Tibial artery (tissue), 4 donors: ENCODE results near the gene DNAI1.

Experiments
- DNase-seq, 2 donors: peaks; one replicate each; pipeline ENCODE4 v3.0.0-alpha.2; 2019
- H3K27ac ChIP-seq, 2 donors: fragments of 200-600 bp; sonication (generic) in 1 of 2; 1 replicate in 1 of 2; 2 replicates in 1 of 2; pipeline ENCODE4 v1.5.1; 2018 to 2019; ENCODE audit warnings: mild to moderate bottlenecking in 1 of 2
- H3K27me3 ChIP-seq, 2 donors: fragments of 200-600 bp; sonication (generic) in 1 of 2; one replicate each; pipeline versions ENCODE4 v1.5.1 to v1.6.0; 2016 to 2019
- H3K36me3 ChIP-seq, 3 donors: fragments of 200-600 bp; sonication (generic) in 2 of 3; one replicate each; pipeline ENCODE4 v1.5.1; 2016 to 2019; ENCODE audit warnings: mild to moderate bottlenecking in 2 of 3
- H3K4me1 ChIP-seq, 4 donors: fragments of 200-600 bp; sonication (generic) in 2 of 4; 1 replicate in 3 of 4; 2 replicates in 1 of 4; pipeline ENCODE4 v1.5.1; 2016 to 2019
- H3K4me3 ChIP-seq, 2 donors: fragments of 200-600 bp; sonication (generic) in 1 of 2; 1 replicate in 1 of 2; 2 replicates in 1 of 2; pipeline ENCODE4 v1.5.1; 2018 to 2019; ENCODE audit warnings: mild to moderate bottlenecking in 2 of 2
- H3K9me3 ChIP-seq, 3 donors: fragments of 200-600 bp; sonication (generic) in 1 of 3; one replicate each; pipeline ENCODE4 v1.5.1; 2016 to 2019
- intact Hi-C: fragments of 100-400 bp; cut with DNase I; formaldehyde crosslinking; loops from one replicate; pipeline ENCODE4 v1.15.0; 2023; ENCODE audit warnings: low total_unique reads
- TF ChIP-seq, protein P1 (sequence below), 2 experiments: fragments of 200-600 bp in 1 of 2; fragments of 450-650 bp in 1 of 2; IDR thresholded peaks; one replicate each; pipeline ENCODE4 v1.5.1; 2017 to 2019; ENCODE audit warnings: antibody characterized with exemption in 2 of 2, mild to moderate bottlenecking in 1 of 2, moderate library complexity in 1 of 2

DNAI1 gene

DNA sequence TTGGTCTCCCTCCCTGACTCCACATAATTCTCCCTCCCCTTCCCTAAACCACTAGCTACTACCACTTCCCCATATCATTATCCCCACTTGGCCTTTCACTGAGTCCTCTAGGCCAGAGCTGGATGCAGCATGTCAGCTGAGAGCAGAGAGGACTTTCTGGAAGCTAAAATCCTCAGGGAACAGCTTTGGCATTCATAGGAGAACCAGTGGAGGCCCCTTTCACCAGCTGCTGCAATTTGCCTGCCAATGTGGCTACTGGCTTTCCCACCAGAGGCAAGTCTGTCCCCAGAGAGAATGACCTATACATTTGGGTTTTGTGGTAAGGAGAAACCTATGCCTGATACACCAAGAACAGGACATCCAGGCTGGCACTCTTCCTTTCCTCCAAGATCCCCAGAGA, 14.6 kb upstream of the DNAI1 start:
- TF ChIP-seq, protein P1, sequence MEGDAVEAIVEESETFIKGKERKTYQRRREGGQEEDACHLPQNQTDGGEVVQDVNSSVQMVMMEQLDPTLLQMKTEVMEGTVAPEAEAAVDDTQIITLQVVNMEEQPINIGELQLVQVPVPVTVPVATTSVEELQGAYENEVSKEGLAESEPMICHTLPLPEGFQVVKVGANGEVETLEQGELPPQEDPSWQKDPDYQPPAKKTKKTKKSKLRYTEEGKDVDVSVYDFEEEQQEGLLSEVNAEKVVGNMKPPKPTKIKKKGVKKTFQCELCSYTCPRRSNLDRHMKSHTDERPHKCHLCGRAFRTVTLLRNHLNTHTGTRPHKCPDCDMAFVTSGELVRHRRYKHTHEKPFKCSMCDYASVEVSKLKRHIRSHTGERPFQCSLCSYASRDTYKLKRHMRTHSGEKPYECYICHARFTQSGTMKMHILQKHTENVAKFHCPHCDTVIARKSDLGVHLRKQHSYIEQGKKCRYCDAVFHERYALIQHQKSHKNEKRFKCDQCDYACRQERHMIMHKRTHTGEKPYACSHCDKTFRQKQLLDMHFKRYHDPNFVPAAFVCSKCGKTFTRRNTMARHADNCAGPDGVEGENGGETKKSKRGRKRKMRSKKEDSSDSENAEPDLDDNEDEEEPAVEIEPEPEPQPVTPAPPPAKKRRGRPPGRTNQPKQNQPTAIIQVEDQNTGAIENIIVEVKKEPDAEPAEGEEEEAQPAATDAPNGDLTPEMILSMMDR (IDR thresholded peaks at IDR 0.05): no peak

DNA sequence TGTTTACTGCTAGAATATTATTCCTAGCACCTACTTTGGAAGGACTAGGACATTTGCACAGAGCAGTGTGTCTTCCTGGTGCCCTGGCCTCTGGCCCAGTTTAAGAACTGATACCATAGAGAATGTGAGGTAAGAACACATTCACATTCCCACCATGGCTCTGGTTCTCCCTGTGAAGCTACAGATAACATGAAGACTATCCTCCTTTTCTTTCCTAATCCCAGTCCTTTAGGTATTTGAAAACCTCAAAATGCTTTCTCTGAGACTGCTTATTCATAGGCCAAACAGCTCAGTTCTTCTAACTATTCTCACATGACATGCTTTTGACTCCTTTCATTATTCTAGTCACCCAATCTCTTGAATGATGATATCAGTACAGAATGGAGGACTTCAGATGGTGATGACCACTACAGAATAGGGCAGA, 12.1 kb upstream of the DNAI1 start:
- no peaks in the 10 kb centered on the region for H3K9me3 ChIP-seq
- DNase-seq: no peak
- intact Hi-C loops: no loop called here

More for the DNA sequence above, 14.6 kb upstream of the DNAI1 start:
- intact Hi-C loops: no loop called here
- H3K27ac ChIP-seq: no peak overlapping the region
- H3K9me3 ChIP-seq: no peaks in the 10 kb centered on the region
- H3K27me3 ChIP-seq: no peaks in the 10 kb centered on the region
- DNase-seq: no peak
- H3K4me1 ChIP-seq: peaks cover 0 to 6% (median 0%) of the 10 kb centered on the region in 4 donors
- H3K4me3 ChIP-seq: no peak overlapping the region
- H3K36me3 ChIP-seq: peaks cover 0 to 7% (median 2%) of the 10 kb centered on the region in 3 donors

DNA sequence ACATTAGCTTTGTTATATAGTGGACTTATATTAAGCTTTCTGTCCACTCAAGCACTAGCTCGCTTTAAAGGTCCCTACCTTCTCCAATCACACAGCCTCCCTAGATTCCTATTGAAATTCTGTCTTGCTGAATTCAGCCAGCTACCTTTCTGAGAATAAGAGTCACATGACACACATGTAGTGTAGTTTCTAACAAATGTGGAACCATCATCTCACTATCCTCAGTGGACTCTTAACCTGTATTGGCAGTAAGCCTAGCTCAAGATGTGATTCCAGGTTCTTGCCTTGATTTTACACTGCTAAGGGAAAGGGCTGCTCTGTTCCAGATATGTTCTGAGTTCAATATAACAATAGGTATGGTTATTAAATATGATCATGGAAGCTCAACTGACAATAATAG, 11.7 kb upstream of the DNAI1 start:
- DNase-seq: no peak
- Histone ChIP-seq H3K27ac (no peak overlapping the region), H3K4me3 (no peak overlapping the region), H3K9me3 (no peaks in the 10 kb centered on the region), H3K4me1 (peaks cover 0 to 8% (median 0%) of the 10 kb centered on the region in 4 donors), H3K36me3 (no peaks in the 10 kb centered on the region), H3K27me3 (no peaks in the 10 kb centered on the region)
- TF ChIP-seq, protein P1 (IDR thresholded peaks at IDR 0.05): no peak
- intact Hi-C loops: no loop called here

More for the DNA sequence above, 12.1 kb upstream of the DNAI1 start:
- Histone ChIP-seq H3K36me3 (no peaks in the 10 kb centered on the region), H3K27me3 (no peaks in the 10 kb centered on the region), H3K4me1 (peaks cover 0 to 4% (median 0%) of the 10 kb centered on the region in 4 donors), H3K4me3 (no peak overlapping the region), H3K27ac (no peak overlapping the region)
- TF ChIP-seq, protein P1 (IDR thresholded peaks at IDR 0.05): no peak

DNA sequence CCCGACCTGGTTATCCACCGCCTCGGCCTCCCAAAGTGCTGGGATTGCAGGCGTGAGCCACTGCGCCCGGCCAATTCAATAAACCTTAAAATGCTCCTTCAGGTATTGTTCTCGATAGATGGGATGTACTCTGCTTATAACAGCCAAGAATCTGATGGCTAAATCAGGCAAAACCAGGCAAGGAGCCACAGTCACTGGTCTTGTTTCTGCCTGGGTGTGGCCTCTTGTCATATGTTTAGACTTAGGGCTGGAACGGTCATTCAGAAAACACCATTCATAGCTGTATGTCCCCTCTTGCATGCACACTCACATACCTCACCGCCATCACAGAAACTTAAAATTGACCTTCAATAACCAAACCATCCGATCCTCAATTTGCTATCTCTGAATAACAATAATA, 8.0 kb upstream of the DNAI1 start:
- intact Hi-C loops: loop anchor here (10.0 kb wide), 1 partner anchor 164 kb away; the partner anchor contains the start of gene RPP25L
- TF ChIP-seq, protein P1 (IDR thresholded peaks at IDR 0.05): no peak

DNA sequence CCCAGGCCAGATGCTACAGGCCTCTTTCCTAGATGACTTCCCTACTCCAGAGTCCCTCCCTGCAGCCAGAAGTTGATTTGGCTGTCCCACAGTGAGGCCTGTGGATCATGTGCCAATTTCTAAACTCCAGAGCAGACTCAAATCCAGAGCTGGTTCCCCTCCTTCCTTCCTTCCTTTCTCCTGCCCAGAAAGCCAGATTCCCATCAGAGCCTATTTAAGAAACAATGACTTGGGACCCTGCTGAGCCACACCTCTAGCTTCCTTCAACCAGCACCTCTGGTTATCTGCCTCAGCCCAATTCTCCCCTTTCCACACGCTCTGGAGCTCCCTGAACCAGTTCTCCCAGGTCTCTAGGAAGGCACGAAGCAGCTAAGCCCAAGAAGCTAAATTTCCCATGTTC, 7.5 kb upstream of the DNAI1 start:
- H3K27ac ChIP-seq: no peak overlapping the region
- H3K27me3 ChIP-seq: no peaks in the 10 kb centered on the region
- no peaks in the 10 kb centered on the region for H3K36me3 ChIP-seq
- peaks cover 0 to 25% (median 8%) of the 10 kb centered on the region in 4 donors for H3K4me1 ChIP-seq
- H3K4me3 ChIP-seq: no peak overlapping the region
- DNase-seq: no peak
- TF ChIP-seq, protein P1 (IDR thresholded peaks at IDR 0.05): no peak
- intact Hi-C loops: loop anchor here (10.0 kb wide), 1 partner anchor 164 kb away; the partner anchor contains the start of gene RPP25L
- H3K9me3 ChIP-seq: no peaks in the 10 kb centered on the region

More for the DNA sequence above, 8.0 kb upstream of the DNAI1 start:
- no peak for DNase-seq
- peaks cover 0 to 20% (median 4%) of the 10 kb centered on the region in 4 donors for H3K4me1 ChIP-seq
- no peaks in the 10 kb centered on the region for H3K27me3 ChIP-seq
- H3K4me3 ChIP-seq: no peak overlapping the region
- no peaks in the 10 kb centered on the region for H3K36me3 ChIP-seq
- H3K27ac ChIP-seq: no peak overlapping the region
- H3K9me3 ChIP-seq: no peaks in the 10 kb centered on the region
